ENCODE data around the gene FRYL.

DNA sequence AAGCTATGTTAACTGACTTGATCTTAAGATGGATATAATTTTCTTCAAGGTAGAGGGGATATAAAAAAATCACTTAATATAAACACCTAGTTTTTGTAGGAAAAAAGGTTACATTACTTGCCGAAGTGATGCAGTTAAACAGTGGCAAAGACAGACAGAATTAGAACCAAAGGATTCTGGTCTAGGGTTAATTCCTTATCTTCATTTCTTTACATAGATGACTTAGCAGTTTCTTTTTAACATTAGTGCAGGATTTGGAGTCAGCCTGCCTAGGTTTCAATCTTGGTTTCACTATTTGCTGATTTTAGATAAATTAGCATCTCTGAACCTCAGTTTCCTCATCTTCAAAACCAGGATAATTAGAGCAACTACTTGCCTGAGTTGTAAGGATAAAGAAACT lies 275.7 kb downstream of the FRYL start:
- TF ChIP-seq, protein P1, sequence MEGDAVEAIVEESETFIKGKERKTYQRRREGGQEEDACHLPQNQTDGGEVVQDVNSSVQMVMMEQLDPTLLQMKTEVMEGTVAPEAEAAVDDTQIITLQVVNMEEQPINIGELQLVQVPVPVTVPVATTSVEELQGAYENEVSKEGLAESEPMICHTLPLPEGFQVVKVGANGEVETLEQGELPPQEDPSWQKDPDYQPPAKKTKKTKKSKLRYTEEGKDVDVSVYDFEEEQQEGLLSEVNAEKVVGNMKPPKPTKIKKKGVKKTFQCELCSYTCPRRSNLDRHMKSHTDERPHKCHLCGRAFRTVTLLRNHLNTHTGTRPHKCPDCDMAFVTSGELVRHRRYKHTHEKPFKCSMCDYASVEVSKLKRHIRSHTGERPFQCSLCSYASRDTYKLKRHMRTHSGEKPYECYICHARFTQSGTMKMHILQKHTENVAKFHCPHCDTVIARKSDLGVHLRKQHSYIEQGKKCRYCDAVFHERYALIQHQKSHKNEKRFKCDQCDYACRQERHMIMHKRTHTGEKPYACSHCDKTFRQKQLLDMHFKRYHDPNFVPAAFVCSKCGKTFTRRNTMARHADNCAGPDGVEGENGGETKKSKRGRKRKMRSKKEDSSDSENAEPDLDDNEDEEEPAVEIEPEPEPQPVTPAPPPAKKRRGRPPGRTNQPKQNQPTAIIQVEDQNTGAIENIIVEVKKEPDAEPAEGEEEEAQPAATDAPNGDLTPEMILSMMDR (IDR thresholded peaks at IDR 0.05; ENCODE audit: insufficient read depth, low read length, poor library complexity, severe bottlenecking), result no peak
- no peak for TF ChIP-seq EZH2phosphoT487 (conservative IDR thresholded peaks at IDR 0.05; ENCODE audit: low read length)

Data from SU-DHL-6 (cell line).